GM12878 (cell line): ENCODE results near the gene HMGCL. TPM values are rescaled to one million over a fixed set of nuclear protein-coding genes. Genes with fewer than 3 reads are reported as not detected.

Source experiments
- ATAC-seq: fragments of 200-7000 bp; cut with Tn5 transposase; 3 replicates; pipeline ENCODE4 v1.9.1; 2020; ENCODE audit warnings: mild to moderate bottlenecking, moderate library complexity
- BruUV-seq: library from RNA; stranded (reverse); fragments of 400-500 nt; replicated peaks from 2 replicates; lab custom pipeline; 2021; lab: Mats Ljungman, UMichigan
- CTCF ChIA-PET: fragments of 300-600 bp; sonication (Branson Sonifier 250); formaldehyde crosslinking; extraction: SDS; loops from one replicate; lab custom pipeline; 2021; ENCODE audit warnings: inconsistent platforms; lab: Yijun Ruan, JAX
- POLR2A ChIA-PET: fragments of 350-600 bp; formaldehyde crosslinking; extraction: SDS; loops from one replicate; lab custom pipeline; 2021; ENCODE audit warnings: inconsistent platforms; lab: Charles Lee
- RAD21 ChIA-PET: fragments of 300-600 bp; sonication (Branson Sonifier 250); formaldehyde crosslinking; loops from one replicate; lab custom pipeline; 2023; ENCODE audit warnings: antibody characterized with exemption; ENCODE audit not compliant: unreplicated experiment; lab: Charles Lee
- SMC1A ChIA-PET: fragments of 300-600 bp; sonication (Branson Sonifier 250); formaldehyde crosslinking; loops from one replicate; lab custom pipeline; 2023; ENCODE audit not compliant: unreplicated experiment, uncharacterized antibody; lab: Charles Lee
- DNase-seq: peaks from one replicate; pipeline ENCODE4 v3.0.0-alpha.2; 2011; ENCODE audit warnings: low read depth, low spot score
- FAIRE-seq: peaks from 3 replicates; lab custom pipeline; 2011; peaks lifted over from hg19 to GRCh38; lab: Jason Lieb, UNC
- H2AFZ ChIP-seq: 2 replicates; pipeline ENCODE4 v1.6.0; 2011; ENCODE audit warnings: low read depth, low read length, control low read depth; ENCODE audit not compliant: control insufficient read depth
- H3K27ac ChIP-seq: 2 replicates; pipeline ENCODE4 v1.5.1; 2011; ENCODE audit warnings: control low read depth; ENCODE audit not compliant: control insufficient read depth, insufficient read depth
- H3K27me3 ChIP-seq, 2 experiments: replicated peaks in 1 of 2; 2 replicates each; pipeline versions ENCODE4 v1.6.0 to v1.6.1; 2011; ENCODE audit warnings: low read length in 1 of 2; ENCODE audit not compliant: control insufficient read depth in 2 of 2, insufficient read depth in 2 of 2
- H3K36me3 ChIP-seq, 2 experiments: 2 replicates each; pipeline ENCODE4 v1.5.1; 2011; ENCODE audit warnings: low read length in 1 of 2; ENCODE audit not compliant: control insufficient read depth in 2 of 2, insufficient read depth in 2 of 2
- H3K4me1 ChIP-seq: 2 replicates; pipeline ENCODE4 v1.6.1; 2011; ENCODE audit warnings: mild to moderate bottlenecking, low read length, moderate library complexity, mixed read lengths; ENCODE audit not compliant: control insufficient read depth, insufficient read depth
- H3K4me2 ChIP-seq: 2 replicates; pipeline ENCODE4 v1.6.0; 2011; ENCODE audit warnings: control low read depth; ENCODE audit not compliant: control insufficient read depth, insufficient read depth
- H3K4me3 ChIP-seq: fragments of 200-600 bp; sonication (generic); 2 replicates; pipeline ENCODE4 v1.5.1; 2016
- H3K79me2 ChIP-seq: 2 replicates; pipeline ENCODE4 v1.6.0; 2011; ENCODE audit warnings: low read length; ENCODE audit not compliant: control insufficient read depth, insufficient read depth
- H3K9ac ChIP-seq: 2 replicates; pipeline ENCODE4 v1.8.0; 2011; ENCODE audit warnings: low read length, control low read depth, mixed read lengths; ENCODE audit not compliant: control insufficient read depth, insufficient read depth
- H3K9me3 ChIP-seq: replicated peaks from 3 replicates; pipeline ENCODE4 v1.5.1; 2011; ENCODE audit warnings: mild to moderate bottlenecking, low read length; ENCODE audit not compliant: control insufficient read depth, insufficient read depth
- H4K20me1 ChIP-seq: 2 replicates; pipeline ENCODE4 v1.6.0; 2011; ENCODE audit not compliant: control insufficient read depth, insufficient read depth
- MTA2 ChIP-seq: fragments of 450-650 bp; IDR thresholded peaks from 2 replicates; pipeline ENCODE4 v1.6.1; 2016; ENCODE audit warnings: low read depth, mild to moderate bottlenecking, moderate library complexity
- STAT1 ChIP-seq: fragments of 450-650 bp; conservative IDR thresholded peaks from 2 replicates; pipeline ENCODE4 v1.6.1; 2014; ENCODE audit warnings: antibody characterized with exemption, mild to moderate bottlenecking
- WGBS: methylation state at CpG from one replicate; pipeline ENCODE4 v1.1.6; 2016; ENCODE audit warnings: low lambda C conversion rate; ENCODE audit not compliant: insufficient replicate concordance, insufficient coverage; ENCODE audit errors: missing lambda C conversion rate; 5-methylcytosine and 5-hydroxymethylcytosine counted together
- in situ Hi-C: fragments of 300-500 bp; cut with MboI; formaldehyde crosslinking; loops from 9 replicates; pipeline ENCODE4 v1.14.3; 2018; ENCODE audit warnings: mixed read lengths
- intact Hi-C: fragments of 100-400 bp; cut with micrococcal nuclease; formaldehyde crosslinking; loops from one replicate; pipeline ENCODE4 v1.14.2; 2022; ENCODE audit not compliant: unreplicated experiment
- polyA plus RNA-seq, 11 experiments: library from polyadenylated mRNA; depleted of rRNA in 4 of 11; unstranded in 6 of 11; stranded (reverse) in 5 of 11; fragments of >200 nt; fragmentation: Nextera tagmentation in 4 of 11; fragmentation: Illumina TruSeq in 1 of 11; extraction: Ambion mirVana in 4 of 11; extraction: Trizol in 1 of 11; gene quantifications; 1 replicate in 1 of 11; 2 replicates in 10 of 11; pipeline versions ENCODE4 v1.2.1 to v1.2.3, GENCODE V29; 2011 to 2016; ENCODE audit warnings: inconsistent platforms in 2 of 11, missing spikeins in 2 of 11, low read depth in 1 of 11
- total RNA-seq, 4 experiments: library from RNA; depleted of rRNA in 3 of 4; stranded (reverse); fragments of >200 nt in 3 of 4; fragmentation: Illumina TruSeq in 1 of 4; extraction: Trizol in 1 of 4; gene quantifications; 2 replicates each; pipeline versions ENCODE4 v1.2.1 to v1.2.3, GENCODE V29; 2013 to 2021

Gene HMGCL
- total and polyA plus RNA-seq, 10 of the 15 experiments (the other 5 are each of a cell fraction or from before 2014, with no cell fraction given) = 29.4 to 127 (median 36.4) TPM

DNA sequence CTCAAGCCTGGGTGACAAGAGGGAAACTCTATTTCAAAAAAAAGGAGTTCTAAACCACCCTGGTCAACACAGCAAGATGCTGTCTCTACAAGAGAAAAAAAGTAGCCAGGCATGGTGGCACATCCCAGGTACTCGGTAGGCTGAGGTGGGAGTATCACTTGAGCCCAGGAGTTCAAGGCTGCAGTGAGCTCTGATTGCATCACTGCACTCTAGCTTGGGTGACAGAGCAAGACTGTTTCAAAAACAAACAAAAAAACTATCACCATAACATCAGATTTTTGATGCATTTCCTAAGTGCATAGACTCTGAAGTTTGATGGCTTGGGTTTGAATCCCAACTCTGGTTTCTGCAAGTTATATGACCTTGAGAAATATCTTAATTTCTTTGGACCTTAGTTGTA, 72.3 kb downstream of the HMGCL start:
- H2AFZ ChIP-seq = no peak overlapping the region
- BruUV-seq = no TSS peak
- peaks cover 41 to 56% of the 10 kb centered on the region in 2 experiments for H3K36me3 ChIP-seq
- in situ Hi-C loops = loop anchor here (5.0 kb wide), 1 partner anchor 206 kb away; no protein-coding TSS in a partner anchor
- 40% methylated on average over 1 of the region's 1 CpG for whole genome bisulfite sequencing
- H3K27ac ChIP-seq = no peak overlapping the region
- no peaks in the 10 kb centered on the region for H3K9me3 ChIP-seq
- no peak for FAIRE-seq
- H3K79me2 ChIP-seq = peaks cover 31% of the 10 kb centered on the region
- H4K20me1 ChIP-seq = peaks cover 4% of the 10 kb centered on the region
- no peak for TF ChIP-seq STAT1
- TF ChIP-seq MTA2 = no peak
- TF ChIP-seq, all 136 proteins: peak for 0
- Histone ChIP-seq H3K9ac (no peak overlapping the region), H3K4me3 (no peak overlapping the region), H3K27me3 (no peaks in the 10 kb centered on the region), H3K4me2 (no peak overlapping the region), H3K4me1 (no peaks in the 10 kb centered on the region)
- intact Hi-C loops = no loop called here
- ChIA-PET SMC1A (interaction anchor here (1.4 to 1.9 kb wide), 4 partner anchors 26 to 116 kb away, joined by 3 to 5 read pairs (median 4); partner anchors contain the start of gene RPL11), POLR2A (interaction anchor here (1.3 kb wide), 1 partner anchor 9 kb away, joined by 4 read pairs; the partner anchor contains the start of gene ELOA), CTCF (interaction anchor here (0.6 to 11.3 kb wide), 6 partner anchors 9 to 164 kb away, joined by 3 to 155 read pairs (median 4); partner anchors contain the start of gene RPL11), RAD21 (interaction anchor here (1.7 kb wide), 1 partner anchor 207 kb away, joined by 4 read pairs; no protein-coding TSS in a partner anchor)
- no peak for DNase-seq
- ATAC-seq = no peak

Other genes starting within 250 kb of the HMGCL start
Only the 7 nearest of the 9 such genes appear.
- 2,159 and 2,394 TPM in 2 replicates for gene RPL11, start 133.6 kb downstream of the HMGCL start, total RNA-seq (2014; rRNA removed)
- 3,824 and 3,837 TPM in 2 replicates for gene RPL11, start 133.6 kb downstream of the HMGCL start, total RNA-seq (2014; rRNA removed; fragmentation: Illumina TruSeq; extraction: Trizol)
- gene RPL11, start 133.6 kb downstream of the HMGCL start, total RNA-seq (2021) = 1,753 and 1,779 TPM in 2 replicates
- gene RPL11, start 133.6 kb downstream of the HMGCL start, polyA plus RNA-seq (2011; rRNA removed) = 2,789 and 3,603 TPM in 2 replicates
- gene RPL11, start 133.6 kb downstream of the HMGCL start, polyA plus RNA-seq (2014; fragmentation: Illumina TruSeq; extraction: Trizol) = 4,611 and 5,379 TPM in 2 replicates
- 1,000 to 10,000 TPM; 2,510 to 2,532 TPM for gene RPL11, start 133.6 kb downstream of the HMGCL start, polyA plus RNA-seq (2014; fragmentation: Nextera tagmentation; extraction: Ambion mirVana)
- 3,466 and 3,676 TPM in 2 replicates for gene RPL11, start 133.6 kb downstream of the HMGCL start, polyA plus RNA-seq (2014; rRNA removed)
- 1,000 to 10,000 TPM in 1 of 2 experiments, 100 to 1,000 TPM in 1; 968 to 1,082 TPM for gene RPL11, start 133.6 kb downstream of the HMGCL start, polyA plus RNA-seq (2016; fragmentation: Nextera tagmentation; extraction: Ambion mirVana)
- 31.3 and 31.8 TPM in 2 replicates for gene ELOA, start 82.0 kb downstream of the HMGCL start, total RNA-seq (2014; rRNA removed)
- 44.2 and 47.9 TPM in 2 replicates for gene ELOA, start 82.0 kb downstream of the HMGCL start, total RNA-seq (2014; rRNA removed; fragmentation: Illumina TruSeq; extraction: Trizol)
- 46.2 and 46.6 TPM in 2 replicates for gene ELOA, start 82.0 kb downstream of the HMGCL start, total RNA-seq (2021)
- gene ELOA, start 82.0 kb downstream of the HMGCL start, polyA plus RNA-seq (2011; rRNA removed) = 23.5 and 25.7 TPM in 2 replicates
- gene ELOA, start 82.0 kb downstream of the HMGCL start, polyA plus RNA-seq (2014; fragmentation: Illumina TruSeq; extraction: Trizol) = 56.4 and 63.3 TPM in 2 replicates
- 10 to 100 TPM; 20.1 to 24.8 TPM for gene ELOA, start 82.0 kb downstream of the HMGCL start, polyA plus RNA-seq (2014; fragmentation: Nextera tagmentation; extraction: Ambion mirVana)
- 30.8 and 33.4 TPM in 2 replicates for gene ELOA, start 82.0 kb downstream of the HMGCL start, polyA plus RNA-seq (2014; rRNA removed)
- gene ELOA, start 82.0 kb downstream of the HMGCL start, polyA plus RNA-seq (2016; fragmentation: Nextera tagmentation; extraction: Ambion mirVana) = 10 to 100 TPM; 57.7 to 63.6 TPM
- gene PITHD1, start 47.0 kb downstream of the HMGCL start, total RNA-seq (2014; rRNA removed) = 75.6 and 81.1 TPM in 2 replicates
- 64.2 and 68.6 TPM in 2 replicates for gene PITHD1, start 47.0 kb downstream of the HMGCL start, total RNA-seq (2014; rRNA removed; fragmentation: Illumina TruSeq; extraction: Trizol)
- gene PITHD1, start 47.0 kb downstream of the HMGCL start, total RNA-seq (2021) = 61.7 and 65.5 TPM in 2 replicates
- gene PITHD1, start 47.0 kb downstream of the HMGCL start, polyA plus RNA-seq (2011; rRNA removed) = 80.5 and 82.2 TPM in 2 replicates
- gene PITHD1, start 47.0 kb downstream of the HMGCL start, polyA plus RNA-seq (2014; fragmentation: Illumina TruSeq; extraction: Trizol) = 64.4 and 69.9 TPM in 2 replicates
- gene PITHD1, start 47.0 kb downstream of the HMGCL start, polyA plus RNA-seq (2014; fragmentation: Nextera tagmentation; extraction: Ambion mirVana) = 10 to 100 TPM; 23.7 to 43.3 TPM
- 69.6 and 72.6 TPM in 2 replicates for gene PITHD1, start 47.0 kb downstream of the HMGCL start, polyA plus RNA-seq (2014; rRNA removed)
- gene PITHD1, start 47.0 kb downstream of the HMGCL start, polyA plus RNA-seq (2016; fragmentation: Nextera tagmentation; extraction: Ambion mirVana) = 10 to 100 TPM; 64.8 to 73.2 TPM
- 94.0 and 107 TPM in 2 replicates for gene LYPLA2, start 34.3 kb downstream of the HMGCL start, total RNA-seq (2014; rRNA removed)
- 28.8 and 30.1 TPM in 2 replicates for gene LYPLA2, start 34.3 kb downstream of the HMGCL start, total RNA-seq (2014; rRNA removed; fragmentation: Illumina TruSeq; extraction: Trizol)
- gene LYPLA2, start 34.3 kb downstream of the HMGCL start, total RNA-seq (2021) = 77.0 and 79.6 TPM in 2 replicates
- gene LYPLA2, start 34.3 kb downstream of the HMGCL start, polyA plus RNA-seq (2011; rRNA removed) = 21.9 and 41.5 TPM in 2 replicates
- gene LYPLA2, start 34.3 kb downstream of the HMGCL start, polyA plus RNA-seq (2014; fragmentation: Illumina TruSeq; extraction: Trizol) = 15.5 and 47.7 TPM in 2 replicates
- gene LYPLA2, start 34.3 kb downstream of the HMGCL start, polyA plus RNA-seq (2014; fragmentation: Nextera tagmentation; extraction: Ambion mirVana) = 1 to 10 TPM; 2.7 to 5.9 TPM
- gene LYPLA2, start 34.3 kb downstream of the HMGCL start, polyA plus RNA-seq (2014; rRNA removed) = 110 and 131 TPM in 2 replicates
- 100 to 1,000 TPM; 116 to 129 TPM for gene LYPLA2, start 34.3 kb downstream of the HMGCL start, polyA plus RNA-seq (2016; fragmentation: Nextera tagmentation; extraction: Ambion mirVana)
- 46.8 and 51.6 TPM in 2 replicates for gene GALE, start 24.7 kb downstream of the HMGCL start, total RNA-seq (2014; rRNA removed)
- 24.2 and 27.6 TPM in 2 replicates for gene GALE, start 24.7 kb downstream of the HMGCL start, total RNA-seq (2014; rRNA removed; fragmentation: Illumina TruSeq; extraction: Trizol)
- 41.7 and 47.5 TPM in 2 replicates for gene GALE, start 24.7 kb downstream of the HMGCL start, total RNA-seq (2021)
- 14.5 and 23.8 TPM in 2 replicates for gene GALE, start 24.7 kb downstream of the HMGCL start, polyA plus RNA-seq (2011; rRNA removed)
- gene GALE, start 24.7 kb downstream of the HMGCL start, polyA plus RNA-seq (2014; fragmentation: Illumina TruSeq; extraction: Trizol) = 23.6 and 34.0 TPM in 2 replicates
- 1 to 10 TPM; 4.2 to 10.0 TPM for gene GALE, start 24.7 kb downstream of the HMGCL start, polyA plus RNA-seq (2014; fragmentation: Nextera tagmentation; extraction: Ambion mirVana)
- gene GALE, start 24.7 kb downstream of the HMGCL start, polyA plus RNA-seq (2014; rRNA removed) = 50.2 and 50.8 TPM in 2 replicates
- gene GALE, start 24.7 kb downstream of the HMGCL start, polyA plus RNA-seq (2016; fragmentation: Nextera tagmentation; extraction: Ambion mirVana) = 10 to 100 TPM; 72.2 to 93.7 TPM
- gene FUCA1, start 42.9 kb upstream of the HMGCL start, total RNA-seq (2014; rRNA removed) = 53.7 and 59.5 TPM in 2 replicates
- gene FUCA1, start 42.9 kb upstream of the HMGCL start, total RNA-seq (2014; rRNA removed; fragmentation: Illumina TruSeq; extraction: Trizol) = 51.4 and 54.4 TPM in 2 replicates
- 41.3 and 42.4 TPM in 2 replicates for gene FUCA1, start 42.9 kb upstream of the HMGCL start, total RNA-seq (2021)
- gene FUCA1, start 42.9 kb upstream of the HMGCL start, polyA plus RNA-seq (2011; rRNA removed) = 51.6 and 65.1 TPM in 2 replicates
- gene FUCA1, start 42.9 kb upstream of the HMGCL start, polyA plus RNA-seq (2014; fragmentation: Illumina TruSeq; extraction: Trizol) = 55.9 and 61.5 TPM in 2 replicates
- gene FUCA1, start 42.9 kb upstream of the HMGCL start, polyA plus RNA-seq (2014; fragmentation: Nextera tagmentation; extraction: Ambion mirVana) = 10 to 100 TPM; 33.3 to 41.8 TPM
- gene FUCA1, start 42.9 kb upstream of the HMGCL start, polyA plus RNA-seq (2014; rRNA removed) = 39.6 and 49.9 TPM in 2 replicates
- 100 to 1,000 TPM; 112 to 117 TPM for gene FUCA1, start 42.9 kb upstream of the HMGCL start, polyA plus RNA-seq (2016; fragmentation: Nextera tagmentation; extraction: Ambion mirVana)
- gene CNR2, start 87.9 kb upstream of the HMGCL start, total RNA-seq (2014; rRNA removed) = 19.2 and 19.8 TPM in 2 replicates
- 18.9 and 19.5 TPM in 2 replicates for gene CNR2, start 87.9 kb upstream of the HMGCL start, total RNA-seq (2014; rRNA removed; fragmentation: Illumina TruSeq; extraction: Trizol)
- 13.6 and 15.1 TPM in 2 replicates for gene CNR2, start 87.9 kb upstream of the HMGCL start, total RNA-seq (2021)
- gene CNR2, start 87.9 kb upstream of the HMGCL start, polyA plus RNA-seq (2011; rRNA removed) = 0.40 and 0.46 TPM in 2 replicates
- 12.8 and 13.5 TPM in 2 replicates for gene CNR2, start 87.9 kb upstream of the HMGCL start, polyA plus RNA-seq (2014; fragmentation: Illumina TruSeq; extraction: Trizol)
- 10 to 100 TPM in 1 of 2 experiments, 1 to 10 TPM in 1; 9.8 to 12.3 TPM for gene CNR2, start 87.9 kb upstream of the HMGCL start, polyA plus RNA-seq (2014; fragmentation: Nextera tagmentation; extraction: Ambion mirVana)
- 10.3 and 11.2 TPM in 2 replicates for gene CNR2, start 87.9 kb upstream of the HMGCL start, polyA plus RNA-seq (2014; rRNA removed)
- 10 to 100 TPM; 11.9 to 12.2 TPM for gene CNR2, start 87.9 kb upstream of the HMGCL start, polyA plus RNA-seq (2016; fragmentation: Nextera tagmentation; extraction: Ambion mirVana)